GM19328 (cell line): Measurements from ENCODE around the gene FBXL4.

Experiments used
- ATAC-seq: cut with Tn5 transposase; IDR thresholded peaks from one replicate; pipeline ENCODE4 v1.9.1; 2021; ENCODE audit warnings: mild to moderate bottlenecking, moderate library complexity; ENCODE audit not compliant: unreplicated experiment

Gene FBXL4

GRCh38 chr6:98887650-98888049, 60.1 kb downstream of the FBXL4 start:
- ATAC-seq = no peak

- ATAC-seq = no peak
Measured at GRCh38 chr6:98885330-98885729, 62.4 kb downstream of the FBXL4 start.

GRCh38 chr6:98880486-98880885, 67.3 kb downstream of the FBXL4 start:
- peak; percentile 72 for ATAC-seq

GRCh38 chr6:98877250-98877649, 70.5 kb downstream of the FBXL4 start:
- ATAC-seq = no peak

GRCh38 chr6:98875375-98875774, 72.4 kb downstream of the FBXL4 start:
- ATAC-seq = no peak

GRCh38 chr6:98871821-98872220, 75.9 kb downstream of the FBXL4 start:
- ATAC-seq = no peak

GRCh38 chr6:98871057-98871456, 76.7 kb downstream of the FBXL4 start:
- no peak for ATAC-seq

GRCh38 chr6:98864497-98864896, 83.2 kb downstream of the FBXL4 start:
- ATAC-seq = no peak

GRCh38 chr6:98848539-98849242, 99.1 kb downstream of the FBXL4 start:
- ATAC-seq = no peak

GRCh38 chr6:98847779-98848538, 99.8 kb downstream of the FBXL4 start:
- no peak for ATAC-seq

GRCh38 chr6:98847416-98847778, 100.3 kb downstream of the FBXL4 start:
- no peak for ATAC-seq

GRCh38 chr6:98846021-98846380, 101.7 kb downstream of the FBXL4 start:
- ATAC-seq = no peak

GRCh38 chr6:98845211-98846020, 102.3 kb downstream of the FBXL4 start:
- peak; percentile 54 for ATAC-seq

GRCh38 chr6:98844244-98845210, 103.2 kb downstream of the FBXL4 start:
- no peak for ATAC-seq

GRCh38 chr6:98843271-98844243, 104.2 kb downstream of the FBXL4 start:
- ATAC-seq = no peak

- ATAC-seq = no peak
Measured at GRCh38 chr6:98842342-98843180, 105.2 kb downstream of the FBXL4 start.

GRCh38 chr6:98841621-98842341, 106.0 kb downstream of the FBXL4 start:
- no peak for ATAC-seq

GRCh38 chr6:98840996-98841513, 106.7 kb downstream of the FBXL4 start:
- ATAC-seq = no peak
